NCI-H2107 treated with DMSO at 0.1 percent for 48 hours (cell line): ENCODE measurements around the gene RAB5B.
"Not testable (repeated sequence)": the region's sequence is repeated elsewhere in the genome, so short reads cannot be mapped to it uniquely, and the experiment has no call there.

Source experiments
- DNase-seq: peaks from one replicate; lab custom pipeline; 2025; ENCODE audit not compliant: unreplicated experiment; lab: John Stamatoyannopoulos, UW

Gene RAB5B

GRCh38 chr12:55982319-55982936, 8.6 kb downstream of the RAB5B start:
- no peak for DNase-seq

- DNase-seq = no peak
These were observed 9.5 kb downstream of the RAB5B start for GRCh38 chr12:55983232-55983842.

GRCh38 chr12:55984861-55985260, 11.0 kb downstream of the RAB5B start:
- no peak for DNase-seq

GRCh38 chr12:55985341-55985740, 11.5 kb downstream of the RAB5B start:
- DNase-seq = no peak

- not testable (repeated sequence) for DNase-seq
These were observed 12.1 kb downstream of the RAB5B start for GRCh38 chr12:55985976-55986375.

- DNase-seq = no peak
These were observed 17.2 kb downstream of the RAB5B start for GRCh38 chr12:55991110-55991509.

- no peak for DNase-seq
These were observed 19.5 kb downstream of the RAB5B start for GRCh38 chr12:55993230-55993853.

GRCh38 chr12:55995366-55995765, 21.5 kb downstream of the RAB5B start:
- DNase-seq = no peak

GRCh38 chr12:55996201-55996714, 22.4 kb downstream of the RAB5B start:
- peak; percentile 91 for DNase-seq

- DNase-seq = peak; percentile 88
These were observed 23.0 kb downstream of the RAB5B start, which contains the start of gene SUOX for GRCh38 chr12:55996715-55997534. SUOX (plus strand) TSS chr12:55997276; CDS start chr12:56002222, 4,946 bp downstream.

GRCh38 chr12:55997535-55997859, 23.6 kb downstream of the RAB5B start:
- DNase-seq = no peak

- not testable (repeated sequence) for DNase-seq
These were observed 25.6 kb downstream of the RAB5B start for GRCh38 chr12:55999522-55999921.

- not testable (repeated sequence) for DNase-seq
These were observed 26.2 kb downstream of the RAB5B start for GRCh38 chr12:55999999-56000540.

GRCh38 chr12:56001487-56002100, 27.7 kb downstream of the RAB5B start:
- no peak for DNase-seq

- not testable (repeated sequence) for DNase-seq
These were observed 29.5 kb downstream of the RAB5B start for GRCh38 chr12:56003376-56003775.

GRCh38 chr12:56004211-56004610, 30.3 kb downstream of the RAB5B start:
- no peak for DNase-seq

GRCh38 chr12:56007564-56008559, 34.0 kb downstream of the RAB5B start:
- DNase-seq = peak; percentile 39

GRCh38 chr12:56010111-56010570, 36.3 kb downstream of the RAB5B start:
- no peak for DNase-seq

GRCh38 chr12:56011509-56012090, 37.7 kb downstream of the RAB5B start:
- DNase-seq = no peak
